GM20431 (cell line): ENCODE data around the gene AGL.
"Not testable (repeated sequence)": the region's sequence is repeated elsewhere in the genome, so short reads cannot be mapped to it uniquely, and the experiment has no call there.

ENCODE experiments used
- in situ Hi-C: fragments of 300-500 bp; cut with MseI, MboI; formaldehyde crosslinking; loops from one replicate; pipeline ENCODE4 v1.15.0; 2020; ENCODE audit warnings: low sequenced_read_pairs; ENCODE audit not compliant: unreplicated experiment

Gene AGL

GRCh38 chr1:99934801-99935200 lies 84.6 kb downstream of the AGL start:
- in situ Hi-C loops, result no loop called here

GRCh38 chr1:99935534-99935933 lies 85.4 kb downstream of the AGL start:
- in situ Hi-C loops, result no loop called here

GRCh38 chr1:99936071-99936470 lies 85.9 kb downstream of the AGL start:
- in situ Hi-C loops, result no loop called here

- in situ Hi-C loops, result no loop called here
Observed at GRCh38 chr1:99942723-99943122, 92.6 kb downstream of the AGL start.

GRCh38 chr1:99943223-99943794 lies 93.1 kb downstream of the AGL start:
- in situ Hi-C loops, result no loop called here

- in situ Hi-C loops, result no loop called here
Observed at GRCh38 chr1:99944192-99944591, 94.0 kb downstream of the AGL start.

- in situ Hi-C loops, result no loop called here
Observed at GRCh38 chr1:99945174-99945573, 95.0 kb downstream of the AGL start.

- in situ Hi-C loops, result no loop called here
Observed at GRCh38 chr1:99950486-99950885, 100.3 kb downstream of the AGL start.

- in situ Hi-C loops, result no loop called here
Observed at GRCh38 chr1:99952522-99952921, 102.4 kb downstream of the AGL start.

- in situ Hi-C loops, result no loop called here
Observed at GRCh38 chr1:99955375-99955774, 105.2 kb downstream of the AGL start.

GRCh38 chr1:99956755-99957154 lies 106.6 kb downstream of the AGL start:
- in situ Hi-C loops, result no loop called here

- in situ Hi-C loops, result no loop called here
Observed at GRCh38 chr1:99957818-99958217, 107.7 kb downstream of the AGL start.

- in situ Hi-C loops, result not testable (repeated sequence)
Observed at GRCh38 chr1:99959189-99959705, 109.1 kb downstream of the AGL start.

- in situ Hi-C loops, result not testable (repeated sequence)
Observed at GRCh38 chr1:99960260-99960659, 110.1 kb downstream of the AGL start.

GRCh38 chr1:99963041-99963795 lies 113.1 kb downstream of the AGL start:
- in situ Hi-C loops, result no loop called here

- in situ Hi-C loops, result no loop called here
Observed at GRCh38 chr1:99964806-99965205, 114.6 kb downstream of the AGL start.

GRCh38 chr1:99965646-99966375 lies 115.7 kb downstream of the AGL start:
- in situ Hi-C loops, result no loop called here

- in situ Hi-C loops, result no loop called here
Observed at GRCh38 chr1:99968214-99968613, 118.1 kb downstream of the AGL start.

- in situ Hi-C loops, result no loop called here
Observed at GRCh38 chr1:99969260-99969728, 119.1 kb downstream of the AGL start.

- in situ Hi-C loops, result no loop called here
Observed at GRCh38 chr1:99969729-99970621, 119.8 kb downstream of the AGL start, which contains the start of gene SLC35A3. Gene SLC35A3, plus strand, starts transcription at chr1:99969996. Its CDS starts 23,559 bp downstream, at chr1:99993555.
